ENCODE data around the gene SCG3. TPM values are rescaled to one million over a fixed set of nuclear protein-coding genes. Genes with fewer than 3 reads are reported as not detected.

The SCG3 gene
- total and polyA plus RNA-seq, 2 donors (not counting 1 experiment from before 2014, with no cell fraction given) = not detected

- ChIA-PET POLR2A (no interaction called here), CTCF (interaction anchor here (1.3 to 3.4 kb wide), 2 partner anchors 15 to 143 kb away, joined by 4 to 15 read pairs; no protein-coding TSS in a partner anchor)
- no peak overlapping the region for H3K4me3 Mint-ChIP-seq
- peaks cover 0 to 10% (median 2%) of the 10 kb centered on the region in 4 experiments for H3K27me3 ChIP-seq (replicated peaks in 1 of 4; ENCODE audit: control extremely low read depth in 1 of 4, control insufficient read depth in 3 of 4, insufficient read depth in 4 of 4, low read length in 3 of 4)
- no peak for ATAC-seq (ENCODE audit: low read depth)
- no peak overlapping the region for H3K27ac Mint-ChIP-seq
- TF ChIP-seq EZH2 (IDR thresholded peaks at IDR 0.05; ENCODE audit: borderline replicate concordance, insufficient read depth, low read depth, low read length, poor library complexity, severe bottlenecking) (no peak), CTCF (IDR thresholded peaks at IDR 0.05) (no peak)
- no peak overlapping the region for H3K9ac ChIP-seq (ENCODE audit: low read length)
- H3K4me1 ChIP-seq (ENCODE audit: control insufficient read depth in 2 of 2, insufficient read depth in 2 of 2, low read length in 2 of 2) = no peaks in the 10 kb centered on the region
- 49% methylated on average over 2 of the region's 3 CpGs for WGBS (ENCODE audit: insufficient coverage)
- H3K4me3 ChIP-seq (ENCODE audit: control extremely low read depth in 1 of 5, extremely low read depth in 1 of 5, insufficient read depth in 1 of 5, low read depth in 2 of 5, low read length in 4 of 5) = no peak overlapping the region
- no peaks in the 10 kb centered on the region for H3K9me3 Mint-ChIP-seq (ENCODE audit: insufficient read depth)
- no peak for DNase-seq
- intact Hi-C loops (cut with micrococcal nuclease) = no loop called here
- H3K27me3 Mint-ChIP-seq = peaks cover 7% of the 10 kb centered on the region
- no peaks in the 10 kb centered on the region for H3K79me2 ChIP-seq (ENCODE audit: control insufficient read depth, insufficient read depth, low read length)
- no peaks in the 10 kb centered on the region for H3K9me3 ChIP-seq (ENCODE audit: control extremely low read depth in 1 of 3, control insufficient read depth in 2 of 3, insufficient read depth in 1 of 3, low read length in 2 of 3)
- no peaks in the 10 kb centered on the region for H4K20me1 ChIP-seq (ENCODE audit: control insufficient read depth, insufficient read depth, low read length, poor library complexity, severe bottlenecking)
- H3K4me1 Mint-ChIP-seq = no peaks in the 10 kb centered on the region
- H3K4me2 ChIP-seq (replicated peaks; ENCODE audit: low read depth, low read length, poor library complexity, severe bottlenecking) = no peak overlapping the region
- H3K27ac ChIP-seq (ENCODE audit: low read length in 2 of 2) = no peak overlapping the region
- H3K36me3 ChIP-seq (replicated peaks in 1 of 2; ENCODE audit: control extremely low read depth in 1 of 2, control insufficient read depth in 1 of 2, extremely low read depth in 1 of 2, insufficient read depth in 2 of 2, low read length in 1 of 2) = no peaks in the 10 kb centered on the region
- H2AFZ ChIP-seq (ENCODE audit: insufficient read depth, low read depth, low read length, poor library complexity, severe bottlenecking) = no peak overlapping the region
Observed at GRCh38 chr15:51634591-51635198, 46.6 kb upstream of the SCG3 start.

GRCh38 chr15:51641490-51642130 is 39.7 kb upstream of the SCG3 start:
- no peak overlapping the region for H3K9ac ChIP-seq (ENCODE audit: low read length)
- H3K27me3 Mint-ChIP-seq = no peaks in the 10 kb centered on the region
- CTCF ChIA-PET = interaction anchor here (1.3 to 1.7 kb wide), 3 partner anchors 9 to 135 kb away, joined by 3 to 9 read pairs (median 4); no protein-coding TSS in a partner anchor

More at GRCh38 chr15:51641490-51642130, 39.7 kb upstream of the SCG3 start:
- H3K27ac ChIP-seq (ENCODE audit: low read length in 2 of 2) = no peak overlapping the region
- TF ChIP-seq CTCF (IDR thresholded peaks at IDR 0.05) = no peak
- no peak for TF ChIP-seq EZH2 (IDR thresholded peaks at IDR 0.05; ENCODE audit: borderline replicate concordance, insufficient read depth, low read depth, low read length, poor library complexity, severe bottlenecking)
- H3K36me3 ChIP-seq (replicated peaks in 1 of 2; ENCODE audit: control extremely low read depth in 1 of 2, control insufficient read depth in 1 of 2, extremely low read depth in 1 of 2, insufficient read depth in 2 of 2, low read length in 1 of 2) = no peaks in the 10 kb centered on the region
- H4K20me1 ChIP-seq (ENCODE audit: control insufficient read depth, insufficient read depth, low read length, poor library complexity, severe bottlenecking) = no peaks in the 10 kb centered on the region
- no peak overlapping the region for H3K4me3 Mint-ChIP-seq
- no peak overlapping the region for H3K4me2 ChIP-seq (replicated peaks; ENCODE audit: low read depth, low read length, poor library complexity, severe bottlenecking)
- no peak overlapping the region for H3K4me3 ChIP-seq (ENCODE audit: control extremely low read depth in 1 of 5, extremely low read depth in 1 of 5, insufficient read depth in 1 of 5, low read depth in 2 of 5, low read length in 4 of 5)
- H3K79me2 ChIP-seq (ENCODE audit: control insufficient read depth, insufficient read depth, low read length) = no peaks in the 10 kb centered on the region
- no peaks in the 10 kb centered on the region for H3K27me3 ChIP-seq (replicated peaks in 1 of 4; ENCODE audit: control extremely low read depth in 1 of 4, control insufficient read depth in 3 of 4, insufficient read depth in 4 of 4, low read length in 3 of 4)
- H2AFZ ChIP-seq (ENCODE audit: insufficient read depth, low read depth, low read length, poor library complexity, severe bottlenecking) = no peak overlapping the region
- no peaks in the 10 kb centered on the region for H3K4me1 ChIP-seq (ENCODE audit: control insufficient read depth in 2 of 2, insufficient read depth in 2 of 2, low read length in 2 of 2)
- H3K9me3 ChIP-seq (ENCODE audit: control extremely low read depth in 1 of 3, control insufficient read depth in 2 of 3, insufficient read depth in 1 of 3, low read length in 2 of 3) = no peaks in the 10 kb centered on the region
- no peaks in the 10 kb centered on the region for H3K4me1 Mint-ChIP-seq
- POLR2A ChIA-PET = no interaction called here
- DNase-seq (no peak), ATAC-seq (ENCODE audit: low read depth) (no peak)
- WGBS (ENCODE audit: insufficient coverage) = 100% methylated on average over 1 of the region's 4 CpGs
- H3K27ac Mint-ChIP-seq = no peak overlapping the region
- H3K9me3 Mint-ChIP-seq (ENCODE audit: insufficient read depth) = no peaks in the 10 kb centered on the region
- intact Hi-C loops (cut with micrococcal nuclease) = no loop called here
